Measurements from ENCODE around the gene PDE4B.

Gene PDE4B

DNA sequence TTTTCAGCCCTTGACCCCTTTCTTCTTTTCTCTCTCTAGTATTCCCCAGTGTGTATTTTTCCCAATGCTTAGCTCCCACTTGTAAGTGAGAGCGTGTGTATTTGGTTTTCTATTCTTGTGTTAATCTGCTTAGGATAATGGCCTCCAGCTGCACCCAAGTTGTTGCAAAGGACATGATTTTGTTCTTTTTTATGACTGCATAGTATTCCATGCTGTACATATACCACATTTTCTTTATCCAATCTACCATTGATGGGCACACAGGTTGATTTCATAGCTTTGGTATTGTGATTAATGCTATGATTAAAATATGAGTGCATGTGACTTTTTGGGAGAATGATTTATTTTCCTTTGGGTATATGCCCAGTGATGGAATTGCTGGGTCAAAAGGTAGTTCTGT lies 104.8 kb downstream of the PDE4B start:
- TF ChIP-seq, protein P1, sequence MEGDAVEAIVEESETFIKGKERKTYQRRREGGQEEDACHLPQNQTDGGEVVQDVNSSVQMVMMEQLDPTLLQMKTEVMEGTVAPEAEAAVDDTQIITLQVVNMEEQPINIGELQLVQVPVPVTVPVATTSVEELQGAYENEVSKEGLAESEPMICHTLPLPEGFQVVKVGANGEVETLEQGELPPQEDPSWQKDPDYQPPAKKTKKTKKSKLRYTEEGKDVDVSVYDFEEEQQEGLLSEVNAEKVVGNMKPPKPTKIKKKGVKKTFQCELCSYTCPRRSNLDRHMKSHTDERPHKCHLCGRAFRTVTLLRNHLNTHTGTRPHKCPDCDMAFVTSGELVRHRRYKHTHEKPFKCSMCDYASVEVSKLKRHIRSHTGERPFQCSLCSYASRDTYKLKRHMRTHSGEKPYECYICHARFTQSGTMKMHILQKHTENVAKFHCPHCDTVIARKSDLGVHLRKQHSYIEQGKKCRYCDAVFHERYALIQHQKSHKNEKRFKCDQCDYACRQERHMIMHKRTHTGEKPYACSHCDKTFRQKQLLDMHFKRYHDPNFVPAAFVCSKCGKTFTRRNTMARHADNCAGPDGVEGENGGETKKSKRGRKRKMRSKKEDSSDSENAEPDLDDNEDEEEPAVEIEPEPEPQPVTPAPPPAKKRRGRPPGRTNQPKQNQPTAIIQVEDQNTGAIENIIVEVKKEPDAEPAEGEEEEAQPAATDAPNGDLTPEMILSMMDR (conservative IDR thresholded peaks at IDR 0.05) = no peak
- H3K27ac ChIP-seq = no peak overlapping the region

DNA sequence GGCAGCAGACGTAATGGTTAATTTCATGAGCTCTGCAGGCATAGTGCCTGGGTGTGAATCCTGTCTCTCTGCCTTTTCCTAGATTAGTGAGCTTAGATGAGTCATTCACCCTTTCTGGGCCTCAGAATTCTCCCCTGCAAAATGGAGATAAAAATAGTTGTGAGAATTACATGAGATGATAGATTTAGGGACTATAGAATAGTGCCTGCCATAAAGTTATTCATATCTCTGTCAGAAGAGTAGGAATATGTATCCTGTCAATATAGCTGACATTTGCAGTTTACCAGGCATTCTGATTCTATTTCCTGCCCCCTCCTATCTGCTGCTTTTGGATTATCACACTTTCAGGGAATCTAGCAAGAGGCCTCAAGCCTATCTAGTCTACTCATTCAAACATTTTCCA lies 112.0 kb downstream of the PDE4B start:
- no peak overlapping the region for H3K27ac ChIP-seq
- TF ChIP-seq, protein P1 (conservative IDR thresholded peaks at IDR 0.05) = no peak

DNA sequence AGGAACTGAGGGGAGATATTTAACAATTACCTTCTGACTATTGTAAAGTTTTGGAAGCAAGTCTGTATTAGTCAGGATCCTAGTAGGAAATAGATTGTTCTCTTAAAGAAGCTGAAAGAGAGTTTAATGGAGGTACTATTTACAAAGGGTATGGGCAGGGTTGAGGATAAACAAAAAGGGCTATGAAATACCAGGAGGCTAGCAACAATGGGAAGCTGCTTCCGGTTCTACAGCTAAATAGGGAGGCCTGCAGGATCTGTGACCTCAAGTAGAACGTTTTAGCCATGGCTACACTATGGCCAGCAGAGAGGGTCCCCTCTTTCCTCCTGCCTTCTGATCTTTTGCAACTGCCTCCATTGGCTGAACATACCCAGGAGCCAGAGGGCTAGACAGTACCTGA lies 117.7 kb downstream of the PDE4B start:
- no peak overlapping the region for H3K27ac ChIP-seq
- TF ChIP-seq, protein P1 (conservative IDR thresholded peaks at IDR 0.05) = no peak

DNA sequence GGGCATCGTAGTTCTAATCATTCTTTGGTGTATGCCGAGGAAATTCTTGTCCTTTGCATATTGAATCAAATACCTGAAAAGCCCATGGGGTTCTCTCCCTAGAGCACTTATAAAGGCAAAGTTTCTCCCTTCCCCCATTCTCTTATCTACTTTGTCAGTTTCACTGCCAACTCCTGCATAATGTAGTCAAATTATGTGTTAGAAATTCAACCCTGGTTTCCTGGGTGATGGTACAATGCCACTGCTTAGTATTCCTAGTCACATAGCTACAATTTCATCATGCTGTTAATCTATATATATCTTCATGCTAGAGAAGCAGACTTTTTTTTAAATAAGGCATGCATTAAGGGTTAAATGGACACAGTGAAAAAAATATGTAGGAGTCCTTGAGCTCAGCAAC lies 119.0 kb downstream of the PDE4B start:
- TF ChIP-seq, protein P1 (conservative IDR thresholded peaks at IDR 0.05) = no peak
- H3K27ac ChIP-seq = no peak overlapping the region

DNA sequence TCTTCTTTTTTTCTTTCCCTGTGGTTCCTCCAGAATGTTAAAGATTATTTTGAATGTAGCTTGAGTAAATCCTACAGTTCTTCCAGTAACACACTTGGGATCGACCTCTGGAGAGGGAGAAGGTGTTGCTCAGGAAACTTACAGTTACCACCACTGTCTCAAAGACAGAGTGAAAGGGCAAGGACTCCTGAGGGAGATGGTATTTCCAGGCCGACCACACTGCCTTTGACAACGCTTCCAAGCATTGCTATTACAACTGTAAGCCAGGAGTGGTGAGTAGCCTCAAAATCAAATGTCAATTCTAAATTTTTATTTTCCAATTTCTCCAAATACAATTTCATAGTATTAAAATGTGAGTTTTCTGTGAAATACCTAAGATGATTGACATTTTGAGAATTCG lies 125.9 kb downstream of the PDE4B start:
- TF ChIP-seq, protein P1 (conservative IDR thresholded peaks at IDR 0.05) = no peak
- no peak overlapping the region for H3K27ac ChIP-seq

DNA sequence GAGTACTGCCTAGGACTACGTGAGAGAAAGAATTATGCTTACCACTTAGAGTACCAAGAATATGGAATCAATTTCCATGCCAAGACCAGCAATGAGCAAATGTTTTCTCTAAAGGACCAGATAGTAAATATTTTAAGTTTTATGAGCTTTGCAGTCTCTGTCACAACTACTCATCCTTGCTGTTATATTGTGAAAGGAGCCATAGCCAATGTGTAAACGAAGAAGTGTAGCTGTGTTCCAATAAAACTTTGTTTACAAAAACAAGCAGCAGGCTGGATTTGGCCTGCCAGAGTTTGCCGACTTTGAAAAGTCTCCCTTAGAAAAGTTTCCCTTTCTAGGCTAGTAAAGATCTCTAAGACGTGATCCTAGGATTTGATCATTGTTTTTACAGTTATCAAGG lies 128.8 kb downstream of the PDE4B start:
- TF ChIP-seq, protein P1 (conservative IDR thresholded peaks at IDR 0.05) = no peak
- peak overlapping the region; percentile 18; the same call in 1 of the 2 replicates for H3K27ac ChIP-seq

DNA sequence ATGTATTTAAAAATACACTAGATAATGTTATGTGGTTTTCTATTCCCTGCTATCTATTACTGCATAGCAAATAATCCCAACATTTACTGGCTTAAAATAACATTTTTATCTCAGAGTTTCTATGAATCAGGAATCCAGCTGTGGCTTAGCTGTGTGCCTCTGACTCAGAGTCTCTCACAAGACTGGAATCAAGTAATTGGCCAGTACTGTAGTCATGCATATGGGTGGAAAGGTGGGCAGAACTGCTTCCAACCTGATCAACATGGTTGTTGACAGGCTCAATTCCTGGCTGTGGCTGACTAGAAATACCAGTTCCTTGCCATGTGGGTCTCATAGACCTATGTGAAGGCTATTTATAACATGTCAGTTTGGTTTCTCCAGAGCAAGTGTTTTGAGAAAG lies 131.8 kb downstream of the PDE4B start:
- TF ChIP-seq, protein P1 (conservative IDR thresholded peaks at IDR 0.05) = no peak
- H3K27ac ChIP-seq = no peak overlapping the region

DNA sequence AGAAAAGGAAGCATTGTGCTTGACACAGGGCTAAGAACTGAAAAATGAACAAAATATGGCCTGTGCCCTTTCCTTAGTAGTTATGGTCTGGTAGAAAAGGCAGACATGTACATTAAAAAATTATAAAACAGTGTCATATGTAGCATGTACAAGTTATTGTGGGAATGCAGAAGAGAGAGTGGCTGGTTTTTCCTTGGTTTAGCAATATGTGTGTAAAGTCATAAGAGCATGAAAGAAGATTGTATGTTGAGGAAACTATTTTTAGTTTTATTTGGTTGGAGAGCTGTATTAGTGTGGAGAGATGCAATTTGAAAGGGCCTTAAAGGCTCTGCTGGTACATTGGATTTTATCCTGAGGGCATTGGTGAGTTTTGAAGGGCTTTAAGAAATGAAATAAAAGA lies 145.8 kb downstream of the PDE4B start:
- TF ChIP-seq, protein P1 (conservative IDR thresholded peaks at IDR 0.05) = no peak

More for the DNA sequence above, 145.8 kb downstream of the PDE4B start:
- no peak overlapping the region for H3K27ac ChIP-seq

Data from VCaP (cell line).